Activated CD4-positive, alpha-beta T cell treated with anti-CD3 and anti-CD28 coated beads, Interleukin-2, amount 10 ng/mL, durations not matched to agents 24 days and 14 days (primary cell): ENCODE data around the gene PAQR5. TPM values are rescaled to one million over a fixed set of nuclear protein-coding genes. Genes with fewer than 3 reads are reported as not detected.

Experiments
- DNase-seq: peaks from one replicate; pipeline ENCODE4 v3.0.0; 2022
- H3K27ac Mint-ChIP-seq: one replicate; pipeline ENCODE4 v1.8.0; 2022; ENCODE audit warnings: mild to moderate bottlenecking, mixed read lengths
- H3K27me3 Mint-ChIP-seq: one replicate; pipeline ENCODE4 v1.8.0; 2022; ENCODE audit warnings: mixed read lengths
- H3K36me3 Mint-ChIP-seq: one replicate; pipeline ENCODE4 v1.8.0; 2022; ENCODE audit warnings: low read depth, mild to moderate bottlenecking, mixed read lengths
- H3K4me1 Mint-ChIP-seq: one replicate; pipeline ENCODE4 v1.8.0; 2021; ENCODE audit warnings: mixed read lengths
- H3K4me3 Mint-ChIP-seq: one replicate; pipeline ENCODE4 v1.8.0; 2022; ENCODE audit warnings: mild to moderate bottlenecking, moderate library complexity, mixed read lengths
- H3K9me3 Mint-ChIP-seq: one replicate; pipeline ENCODE4 v1.8.0; 2021; ENCODE audit warnings: mixed read lengths
- intact Hi-C: fragments of 100-400 bp; cut with micrococcal nuclease; formaldehyde crosslinking; loops from one replicate; pipeline ENCODE4 v1.15.1; 2023
- total RNA-seq: library from RNA; stranded (reverse); gene quantifications from 2 replicates; pipeline ENCODE4 v1.2.3, GENCODE V29; 2022

The PAQR5 gene
- total RNA-seq, 1 donor from 2014 or later = not detected

- Mint-ChIP-seq H3K27me3 (no peaks in the 10 kb centered on the region), H3K27ac (no peak overlapping the region), H3K36me3 (peaks cover 53% of the 10 kb centered on the region), H3K4me3 (peak overlapping the region; percentile 10), H3K4me1 (peaks cover 34% of the 10 kb centered on the region), H3K9me3 (no peaks in the 10 kb centered on the region)
- intact Hi-C loops = no loop called here
- DNase-seq = no peak
Observed at GRCh38 chr15:69456208-69457166, 157.8 kb downstream of the PAQR5 start.

Other genes starting within 250 kb of the PAQR5 start
- 2.5 and 3.8 TPM in 2 replicates for gene GLCE, start 138.3 kb upstream of the PAQR5 start, total RNA-seq
- gene KIF23, start 115.4 kb downstream of the PAQR5 start, total RNA-seq = 36.0 and 40.0 TPM in 2 replicates
- gene RPLP1, start 153.9 kb downstream of the PAQR5 start, total RNA-seq = 1,827 and 1,829 TPM in 2 replicates